OCI-LY1 (cell line): Measurements from ENCODE around the gene ST3GAL5.

Experiments
- CTCF ChIP-seq: fragments of 200-600 bp; sonication (generic), shearing (Covaris generic); IDR thresholded peaks from 2 replicates; pipeline ENCODE4 v1.5.1; 2017; ENCODE audit warnings: mild to moderate bottlenecking, antibody characterized with exemption, low read length, moderate library complexity, mixed read lengths
- EZH2 ChIP-seq: fragments of 200-600 bp; sonication (generic), shearing (Covaris generic); IDR thresholded peaks from 2 replicates; pipeline ENCODE4 v1.8.0; 2017; ENCODE audit warnings: borderline replicate concordance, mixed run types, mild to moderate bottlenecking, antibody characterized with exemption, low read length, moderate library complexity, mixed read lengths

- TF ChIP-seq CTCF: no peak
- TF ChIP-seq EZH2: no peak
Observed at GRCh38 chr2:85799215-85799956, 89.4 kb downstream of the ST3GAL5 start.
